HG03280 (cell line): ENCODE results near the gene DHRS1.
"Not testable (repeated sequence)": the region's sequence is repeated elsewhere in the genome, so short reads cannot be mapped to it uniquely, and the experiment has no call there.

Experiments used
- ATAC-seq: cut with Tn5 transposase; IDR thresholded peaks from one replicate; pipeline ENCODE4 v1.9.1; 2021; ENCODE audit warnings: mild to moderate bottlenecking, moderate library complexity; ENCODE audit not compliant: unreplicated experiment

DHRS1 gene

GRCh38 chr14:24252289-24253124 is 47.1 kb downstream of the DHRS1 start:
- no peak for ATAC-seq

GRCh38 chr14:24251880-24252288 is 47.7 kb downstream of the DHRS1 start:
- no peak for ATAC-seq

- ATAC-seq, result no peak
Measured at GRCh38 chr14:24250354-24250753, 49.2 kb downstream of the DHRS1 start.

GRCh38 chr14:24249230-24250021 is 50.2 kb downstream of the DHRS1 start:
- no peak for ATAC-seq

DNA sequence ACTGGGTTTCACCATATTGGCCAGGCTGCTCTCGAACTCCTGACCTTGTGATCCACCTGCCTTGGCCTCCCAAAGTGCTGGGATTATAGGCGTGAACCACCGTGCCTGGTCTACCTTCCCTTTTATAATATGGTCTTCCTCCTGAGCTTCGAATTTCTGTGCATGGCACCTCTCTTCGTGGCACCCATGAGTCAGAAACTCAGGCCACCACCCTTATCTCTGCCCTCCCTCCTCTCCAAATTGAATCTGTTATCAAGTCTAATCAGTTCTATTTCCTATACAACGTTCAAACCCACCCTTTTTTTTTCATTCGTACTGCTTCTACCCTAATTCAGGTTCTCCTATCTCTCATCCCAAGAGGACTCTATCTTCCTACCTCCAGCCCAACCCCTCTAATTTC is 52.2 kb downstream of the DHRS1 start:
- no peak for ATAC-seq

GRCh38 chr14:24246765-24247212 is 52.8 kb downstream of the DHRS1 start:
- peak; percentile 26 for ATAC-seq

- not testable (repeated sequence) for ATAC-seq
Measured at GRCh38 chr14:24245350-24245749, 54.2 kb downstream of the DHRS1 start.

DNA sequence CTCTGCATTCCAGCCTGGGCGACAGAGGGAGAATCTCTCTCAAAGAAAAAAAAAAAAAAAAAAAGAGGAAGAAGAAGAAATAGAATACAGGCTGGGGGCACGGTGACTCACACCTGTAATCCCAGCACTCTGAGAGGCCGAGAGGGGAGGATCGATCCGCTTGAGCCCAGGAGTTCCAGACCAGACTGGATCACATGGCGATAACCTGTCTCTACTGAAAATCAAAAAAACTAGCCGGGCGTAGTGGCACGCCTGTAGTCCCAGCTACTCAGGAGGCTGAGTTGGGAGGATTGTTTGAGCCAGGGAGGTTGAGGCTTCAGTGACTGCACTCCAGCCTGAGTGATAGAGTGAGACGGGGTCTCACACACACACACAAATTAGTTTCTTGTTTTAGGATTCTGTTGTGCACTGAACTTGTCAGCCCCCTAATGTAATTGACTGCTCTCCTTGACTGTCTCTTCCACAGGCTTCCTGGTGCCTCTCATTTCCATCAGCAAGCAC is 56.2 kb downstream of the DHRS1 start:
- ATAC-seq, result no peak

DNA sequence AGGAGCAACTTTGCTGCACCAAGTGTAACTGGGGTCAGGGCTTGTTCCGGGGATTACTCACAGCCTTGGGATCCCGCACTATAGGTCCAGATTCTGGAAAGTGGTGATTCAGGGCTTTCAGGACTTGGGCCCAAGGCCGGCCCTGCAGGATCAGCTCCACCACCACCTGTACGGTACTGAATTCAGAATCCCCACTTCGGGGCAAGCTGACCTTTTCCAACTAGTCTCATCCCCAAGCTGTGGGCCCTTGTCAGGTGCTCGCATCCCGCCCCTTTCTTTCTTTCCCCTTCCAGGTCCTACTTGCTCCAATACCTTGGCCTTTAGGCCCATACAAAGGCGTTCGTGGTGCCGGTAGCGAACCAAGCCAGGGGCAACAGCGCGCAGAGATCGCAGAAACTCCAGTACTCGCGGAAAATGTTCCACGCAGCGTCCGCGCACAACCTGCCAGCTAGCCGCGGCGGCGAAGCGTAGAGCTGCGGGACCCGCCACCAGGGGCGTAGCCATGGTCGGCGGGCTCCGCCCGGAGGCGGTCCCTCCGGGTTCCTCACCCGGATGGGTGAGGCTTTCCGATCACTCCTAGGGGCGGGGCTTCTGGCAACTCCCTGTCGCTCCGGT is 57.6 kb downstream of the DHRS1 start:
- ATAC-seq, result peak; percentile 83
